GM23248 (cell line): ENCODE data around the gene RNF224.

Experiments used
- EZH2 ChIP-seq: fragments of 200-600 bp; sonication (generic); IDR thresholded peaks from 2 replicates; pipeline ENCODE4 v1.6.1; 2018; ENCODE audit warnings: antibody characterized with exemption, mild to moderate bottlenecking; ENCODE audit not compliant: insufficient read depth, poor library complexity, severe bottlenecking
- EZH2phosphoT487 ChIP-seq: fragments of 200-600 bp; sonication (generic); IDR thresholded peaks from 2 replicates; pipeline ENCODE4 v1.6.1; 2018; ENCODE audit warnings: antibody characterized with exemption, moderate library complexity, mild to moderate bottlenecking, low read depth; ENCODE audit not compliant: insufficient read depth

DNA sequence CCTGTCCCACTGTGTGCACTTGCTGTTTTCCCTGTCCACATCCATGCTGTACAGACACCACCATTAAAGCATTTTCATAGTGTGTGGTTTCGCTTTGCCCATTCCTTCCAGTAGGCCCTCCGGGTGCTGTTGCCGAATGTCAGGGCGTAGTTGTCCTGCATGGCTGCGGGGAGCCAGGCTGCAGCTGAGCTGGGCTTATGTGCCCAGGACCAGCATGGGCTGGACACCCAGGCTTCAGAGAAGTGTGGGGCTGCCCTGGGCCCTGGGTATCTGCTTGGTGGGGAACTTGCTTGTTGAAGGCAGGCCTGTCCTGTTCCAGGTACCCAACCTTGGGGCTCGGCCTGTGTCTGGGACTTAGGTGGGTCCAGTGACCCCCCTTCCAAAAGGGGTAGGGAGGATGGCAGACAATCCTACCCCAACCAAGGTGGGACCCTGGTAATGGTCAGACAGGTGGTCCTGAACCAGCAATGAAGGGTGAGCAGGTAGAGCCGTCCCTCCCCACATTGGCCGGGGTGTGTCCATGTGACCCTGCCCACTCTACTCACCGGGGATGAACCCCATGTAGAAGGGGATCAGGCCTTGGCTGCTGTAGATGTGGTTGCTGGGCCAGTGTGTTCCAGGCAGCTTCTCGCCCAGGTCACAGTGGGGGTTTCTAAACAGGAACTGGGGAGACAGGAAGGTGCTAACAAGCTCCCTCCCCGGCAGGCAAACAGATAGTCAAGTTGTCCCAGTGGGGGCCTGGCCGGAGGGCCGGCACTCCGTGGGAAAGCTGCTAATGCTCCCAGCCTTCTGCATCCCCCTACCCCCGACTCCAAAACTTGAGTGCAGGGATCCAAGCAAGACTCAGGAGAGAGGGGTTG lies 16.6 kb downstream of the RNF224 start:
- TF ChIP-seq EZH2phosphoT487 (no peak), EZH2 (no peak)
